Muscle of back (tissue), 10 donors: ENCODE measurements around the gene PASD1. TPM values are rescaled to one million over a fixed set of nuclear protein-coding genes. Genes with fewer than 3 reads are reported as not detected.

Experiments used
- polyA plus RNA-seq, 10 donors: library from polyadenylated mRNA; unstranded; fragments of 120-200 nt; gene quantifications; one replicate each; pipeline ENCODE4 v1.2.1, GENCODE V29; 2013; ENCODE audit not compliant: insufficient read length in 10 of 10

The PASD1 gene
- polyA plus RNA-seq, 10 donors = 0.04 to 0.12 (median 0.07) TPM; not detected in 6

Other genes starting within 250 kb of the PASD1 start
- 10 to 100 TPM; 13.7 to 23.0 (median 17.6) TPM for gene VMA21, start 166.5 kb upstream of the PASD1 start, polyA plus RNA-seq
- gene PRRG3, start 131.8 kb downstream of the PASD1 start, polyA plus RNA-seq = 10 to 100 TPM; 24.7 to 33.5 (median 29.0) TPM
- gene FATE1, start 152.4 kb downstream of the PASD1 start, polyA plus RNA-seq = 1 to 10 TPM in 9 of 10 donors, under 1 TPM in 1; 0.56 to 1.8 (median 1.3) TPM
- gene CNGA2, start 171.1 kb downstream of the PASD1 start, polyA plus RNA-seq = under 1 TPM in 1 of 10 donors, not detected in 9; 0.07 TPM